Astrocyte (in vitro differentiated cells and primary cell): ENCODE measurements around the gene CKAP2. TPM values are rescaled to one million over a fixed set of nuclear protein-coding genes. Genes with fewer than 3 reads are reported as not detected.

Experiments used
- DNase-seq: peaks from one replicate; pipeline ENCODE4 v3.0.0-alpha.2; 2010; ENCODE audit warnings: low read depth
- FAIRE-seq: peaks from 2 replicates; lab custom pipeline; 2011; peaks lifted over from hg19 to GRCh38; lab: Jason Lieb, UNC
- H2AFZ ChIP-seq: 2 replicates; pipeline ENCODE4 v1.6.0; 2012; ENCODE audit warnings: low read depth, low read length, inconsistent platforms
- H3K27ac ChIP-seq: 2 replicates; pipeline ENCODE4 v1.5.1; 2011; ENCODE audit warnings: low read depth, low read length, inconsistent platforms
- H3K27me3 ChIP-seq: 2 replicates; pipeline ENCODE4 v1.6.0; 2011; ENCODE audit warnings: low read length, inconsistent platforms; ENCODE audit not compliant: insufficient read depth
- H3K36me3 ChIP-seq: 2 replicates; pipeline ENCODE4 v1.5.1; 2011; ENCODE audit warnings: low read length, inconsistent platforms; ENCODE audit not compliant: insufficient read depth
- H3K4me1 ChIP-seq: 2 replicates; pipeline ENCODE4 v1.5.1; 2011; ENCODE audit warnings: low read length, inconsistent platforms; ENCODE audit not compliant: insufficient read depth
- H3K4me2 ChIP-seq: 2 replicates; pipeline ENCODE4 v1.6.0; 2012; ENCODE audit warnings: low read length, inconsistent platforms
- H3K4me3 ChIP-seq: 2 replicates; pipeline ENCODE4 v1.5.1; 2011; ENCODE audit warnings: low read depth, mild to moderate bottlenecking, low read length, inconsistent platforms; ENCODE audit not compliant: insufficient read depth
- H3K79me2 ChIP-seq: 2 replicates; pipeline ENCODE4 v1.6.0; 2012; ENCODE audit warnings: mild to moderate bottlenecking, low read length, inconsistent platforms; ENCODE audit not compliant: insufficient read depth
- H3K9ac ChIP-seq: 2 replicates; pipeline ENCODE4 v1.6.0; 2012; ENCODE audit warnings: mild to moderate bottlenecking, low read length, inconsistent platforms
- H3K9me3 ChIP-seq: 2 replicates; pipeline ENCODE4 v1.5.1; 2012; ENCODE audit warnings: low read depth, mild to moderate bottlenecking, low read length, inconsistent platforms; ENCODE audit not compliant: insufficient read depth
- H4K20me1 ChIP-seq: 2 replicates; pipeline ENCODE4 v1.6.0; 2012; ENCODE audit warnings: low read length, inconsistent platforms; ENCODE audit not compliant: insufficient read depth
- H3K27ac Mint-ChIP-seq: one replicate; pipeline ENCODE4 v1.8.0; 2021; ENCODE audit warnings: mild to moderate bottlenecking, mixed read lengths; ENCODE audit not compliant: unreplicated experiment
- H3K27me3 Mint-ChIP-seq: one replicate; pipeline ENCODE4 v1.8.0; 2021; ENCODE audit warnings: low read depth, mixed read lengths; ENCODE audit not compliant: unreplicated experiment
- H3K36me3 Mint-ChIP-seq: one replicate; pipeline ENCODE4 v1.8.0; 2021; ENCODE audit warnings: low read depth, mixed read lengths; ENCODE audit not compliant: unreplicated experiment
- H3K4me1 Mint-ChIP-seq: one replicate; pipeline ENCODE4 v1.8.0; 2021; ENCODE audit warnings: low read depth, mixed read lengths; ENCODE audit not compliant: unreplicated experiment
- H3K4me3 Mint-ChIP-seq: one replicate; pipeline ENCODE4 v1.8.0; 2021; ENCODE audit warnings: mild to moderate bottlenecking, moderate library complexity, mixed read lengths; ENCODE audit not compliant: unreplicated experiment
- H3K9me3 Mint-ChIP-seq: one replicate; pipeline ENCODE4 v1.8.0; 2021; ENCODE audit warnings: mild to moderate bottlenecking, mixed read lengths; ENCODE audit not compliant: unreplicated experiment
- EZH2 ChIP-seq: IDR thresholded peaks from 2 replicates; pipeline ENCODE4 v1.6.1; 2012; ENCODE audit warnings: mild to moderate bottlenecking, low read length, inconsistent platforms; ENCODE audit not compliant: insufficient read depth
- total RNA-seq: library from RNA; stranded (reverse); gene quantifications from 2 replicates; pipeline ENCODE4 v1.2.1, GENCODE V29; 2021
- TF ChIP-seq, protein P1 (sequence below): IDR thresholded peaks from 2 replicates; pipeline ENCODE4 v1.5.1; 2011; ENCODE audit warnings: low read depth, mild to moderate bottlenecking, inconsistent platforms, low read length, moderate library complexity; ENCODE audit not compliant: insufficient read depth

CKAP2 gene
- total RNA-seq, 1 donor from 2014 or later: 48.4 TPM

DNA sequence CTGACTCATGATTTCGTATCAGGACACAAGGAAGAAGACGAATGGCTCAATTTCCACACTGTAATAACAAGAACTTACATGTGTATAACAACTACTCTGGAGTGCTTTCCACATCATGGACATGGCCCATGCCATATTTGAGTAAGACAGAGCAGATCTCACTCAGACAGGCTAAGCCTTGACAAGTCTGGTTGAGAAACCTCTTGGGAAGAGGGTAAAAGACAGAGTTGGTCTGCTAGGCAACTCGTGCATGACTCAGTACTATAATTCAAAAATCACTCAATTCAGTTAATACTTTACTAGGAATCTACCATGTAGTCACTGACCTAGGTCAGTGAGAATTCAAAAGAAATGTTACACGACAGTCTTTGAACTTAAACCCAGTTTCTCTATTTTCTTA, 43.6 kb upstream of the CKAP2 start:
- peaks cover 17% of the 10 kb centered on the region for H3K4me1 ChIP-seq
- peak overlapping the region; percentile 28 for H3K27ac Mint-ChIP-seq
- no peak overlapping the region for H2AFZ ChIP-seq
- H3K27me3 Mint-ChIP-seq: no peaks in the 10 kb centered on the region
- TF ChIP-seq, protein P1, sequence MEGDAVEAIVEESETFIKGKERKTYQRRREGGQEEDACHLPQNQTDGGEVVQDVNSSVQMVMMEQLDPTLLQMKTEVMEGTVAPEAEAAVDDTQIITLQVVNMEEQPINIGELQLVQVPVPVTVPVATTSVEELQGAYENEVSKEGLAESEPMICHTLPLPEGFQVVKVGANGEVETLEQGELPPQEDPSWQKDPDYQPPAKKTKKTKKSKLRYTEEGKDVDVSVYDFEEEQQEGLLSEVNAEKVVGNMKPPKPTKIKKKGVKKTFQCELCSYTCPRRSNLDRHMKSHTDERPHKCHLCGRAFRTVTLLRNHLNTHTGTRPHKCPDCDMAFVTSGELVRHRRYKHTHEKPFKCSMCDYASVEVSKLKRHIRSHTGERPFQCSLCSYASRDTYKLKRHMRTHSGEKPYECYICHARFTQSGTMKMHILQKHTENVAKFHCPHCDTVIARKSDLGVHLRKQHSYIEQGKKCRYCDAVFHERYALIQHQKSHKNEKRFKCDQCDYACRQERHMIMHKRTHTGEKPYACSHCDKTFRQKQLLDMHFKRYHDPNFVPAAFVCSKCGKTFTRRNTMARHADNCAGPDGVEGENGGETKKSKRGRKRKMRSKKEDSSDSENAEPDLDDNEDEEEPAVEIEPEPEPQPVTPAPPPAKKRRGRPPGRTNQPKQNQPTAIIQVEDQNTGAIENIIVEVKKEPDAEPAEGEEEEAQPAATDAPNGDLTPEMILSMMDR: no peak
- TF ChIP-seq EZH2: no peak
- H3K4me1 Mint-ChIP-seq: peaks cover 35% of the 10 kb centered on the region
- no peak overlapping the region for H3K27ac ChIP-seq
- H3K27me3 ChIP-seq: no peaks in the 10 kb centered on the region
- H3K36me3 Mint-ChIP-seq: peaks cover 12% of the 10 kb centered on the region
- no peaks in the 10 kb centered on the region for H3K9me3 ChIP-seq
- FAIRE-seq (peak; percentile 62), DNase-seq (peak; percentile 38)
- no peaks in the 10 kb centered on the region for H3K9me3 Mint-ChIP-seq
- no peak overlapping the region for H3K4me3 ChIP-seq
- H3K9ac ChIP-seq: no peak overlapping the region
- H4K20me1 ChIP-seq: no peaks in the 10 kb centered on the region
- no peak overlapping the region for H3K4me2 ChIP-seq
- H3K4me3 Mint-ChIP-seq: no peak overlapping the region
- no peaks in the 10 kb centered on the region for H3K79me2 ChIP-seq
- H3K36me3 ChIP-seq: peaks cover 18% of the 10 kb centered on the region

GRCh38 chr13:52412128-52412527, 43.1 kb upstream of the CKAP2 start:
- Histone ChIP-seq H3K4me2 (no peak overlapping the region), H3K36me3 (peaks cover 20% of the 10 kb centered on the region), H3K9me3 (no peaks in the 10 kb centered on the region), H3K27ac (no peak overlapping the region), H3K27me3 (no peaks in the 10 kb centered on the region), H3K9ac (no peak overlapping the region), H3K4me3 (no peak overlapping the region), H3K79me2 (no peaks in the 10 kb centered on the region), H3K4me1 (peaks cover 17% of the 10 kb centered on the region), H2AFZ (no peak overlapping the region), H4K20me1 (no peaks in the 10 kb centered on the region)
- no peak for FAIRE-seq
- Mint-ChIP-seq H3K27ac (peak overlapping the region; percentile 28), H3K4me1 (peaks cover 39% of the 10 kb centered on the region), H3K9me3 (no peaks in the 10 kb centered on the region), H3K36me3 (peaks cover 13% of the 10 kb centered on the region), H3K4me3 (no peak overlapping the region), H3K27me3 (no peaks in the 10 kb centered on the region)
- no peak for DNase-seq
- no peak for TF ChIP-seq EZH2
- TF ChIP-seq, protein P1: no peak

GRCh38 chr13:52414051-52414450, 41.2 kb upstream of the CKAP2 start:
- peak overlapping the region; percentile 68 for H3K27ac ChIP-seq
- peak overlapping the region; percentile 62 for H3K4me3 Mint-ChIP-seq
- no peak for FAIRE-seq

More at GRCh38 chr13:52414051-52414450, 41.2 kb upstream of the CKAP2 start:
- no peaks in the 10 kb centered on the region for H3K9me3 ChIP-seq
- peak overlapping the region; percentile 39 for H3K9ac ChIP-seq
- H2AFZ ChIP-seq: no peak overlapping the region
- Mint-ChIP-seq H3K27ac (peak overlapping the region; percentile 98), H3K4me1 (peaks cover 43% of the 10 kb centered on the region), H3K36me3 (peaks cover 9% of the 10 kb centered on the region), H3K27me3 (no peaks in the 10 kb centered on the region), H3K9me3 (no peaks in the 10 kb centered on the region)
- H3K4me1 ChIP-seq: peaks cover 17% of the 10 kb centered on the region
- TF ChIP-seq EZH2: no peak
- TF ChIP-seq, protein P1: no peak
- H3K36me3 ChIP-seq: peaks cover 25% of the 10 kb centered on the region
- no peaks in the 10 kb centered on the region for H3K27me3 ChIP-seq
- peak overlapping the region; percentile 46 for H3K4me2 ChIP-seq
- H3K79me2 ChIP-seq: no peaks in the 10 kb centered on the region
- no peaks in the 10 kb centered on the region for H4K20me1 ChIP-seq
- H3K4me3 ChIP-seq: no peak overlapping the region
- no peak for DNase-seq
